Transverse colon (tissue), 4 donors: Measurements from ENCODE around the gene CD69.

ENCODE experiments used
- CTCF ChIP-seq, 5 experiments: fragments of 200-600 bp in 3 of 5; fragments of 450-650 bp in 2 of 5; sonication (generic) in 3 of 5; IDR thresholded peaks; 1 replicate in 2 of 5; 2 replicates in 3 of 5; pipeline ENCODE4 v1.5.1; 2016 to 2017; ENCODE audit warnings: antibody characterized with exemption in 5 of 5, inconsistent platforms in 3 of 5, mild to moderate bottlenecking in 2 of 5, moderate library complexity in 1 of 5
- POLR2AphosphoS5 ChIP-seq, 3 donors: sonication (generic); formaldehyde crosslinking; IDR thresholded peaks; one replicate each; pipeline ENCODE4 v1.6.1; 2016; ENCODE audit warnings: antibody characterized with exemption in 3 of 3

- TF ChIP-seq POLR2AphosphoS5 (IDR thresholded peaks at IDR 0.05) (no peak), CTCF (IDR thresholded peaks at IDR 0.05) (no peak)
These were observed 1.0 kb downstream of the CD69 start for GRCh38 chr12:9759694-9760093.
